H1 (cell line): ENCODE measurements around the gene WDFY4. TPM values are rescaled to one million over a fixed set of nuclear protein-coding genes. Genes with fewer than 3 reads are reported as not detected.

Source experiments
- CTCF ChIA-PET: fragments of 300-600 bp; sonication (Branson Sonifier 250); formaldehyde crosslinking; loops from one replicate; lab custom pipeline; 2021; ENCODE audit not compliant: partially characterized antibody; lab: Charles Lee
- POLR2A ChIA-PET: fragments of 300-600 bp; sonication (Branson Sonifier 250); formaldehyde crosslinking; loops from one replicate; lab custom pipeline; 2021; ENCODE audit warnings: inconsistent platforms; ENCODE audit not compliant: partially characterized antibody; lab: Charles Lee
- DNase-seq, 2 experiments: peaks; one replicate each; pipeline versions ENCODE4 v3.0.0 to v3.0.0-alpha.2; 2010 to 2022; ENCODE audit warnings: low spot score in 2 of 2, low read depth in 1 of 2, mixed read lengths in 1 of 2
- FAIRE-seq: peaks from 2 replicates; lab custom pipeline; 2011; peaks lifted over from hg19 to GRCh38; lab: Jason Lieb, UNC
- H2AFZ ChIP-seq: 2 replicates; pipeline ENCODE4 v1.8.1; 2012; ENCODE audit warnings: low read length, inconsistent platforms
- H2AK5ac ChIP-seq: 2 replicates; pipeline ENCODE4 v1.6.1; 2013; ENCODE audit warnings: low read depth, low read length
- H2BK120ac ChIP-seq: replicated peaks from 2 replicates; pipeline ENCODE3; 2013; ENCODE audit warnings: low read depth, low read length, inconsistent platforms
- H2BK12ac ChIP-seq: 2 replicates; pipeline ENCODE4 v1.6.1; 2013; ENCODE audit warnings: low read depth, low read length
- H2BK15ac ChIP-seq: 2 replicates; pipeline ENCODE4 v1.6.1; 2013; ENCODE audit warnings: low read length
- H2BK20ac ChIP-seq: 2 replicates; pipeline ENCODE4 v1.6.1; 2013; ENCODE audit warnings: low read length
- H2BK5ac ChIP-seq: 2 replicates; pipeline ENCODE4 v1.6.1; 2013; ENCODE audit warnings: low read depth, low read length
- H3K14ac ChIP-seq: 2 replicates; pipeline ENCODE4 v1.6.1; 2013; ENCODE audit warnings: inconsistent platforms; ENCODE audit not compliant: insufficient read length
- H3K18ac ChIP-seq: 2 replicates; pipeline ENCODE4 v1.6.1; 2013; ENCODE audit warnings: low read length; ENCODE audit errors: extremely low read depth
- H3K23ac ChIP-seq: 2 replicates; pipeline ENCODE4 v1.6.1; 2013; ENCODE audit warnings: inconsistent platforms; ENCODE audit not compliant: insufficient read length
- H3K23me2 ChIP-seq: 2 replicates; pipeline ENCODE4 v1.6.1; 2013; ENCODE audit warnings: low read depth, low read length
- H3K27ac ChIP-seq: 2 replicates; pipeline ENCODE4 v1.6.1; 2011; ENCODE audit warnings: low read depth, low read length, inconsistent platforms
- H3K27me3 ChIP-seq, 4 experiments: replicated peaks in 1 of 4; 1 replicate in 1 of 4; 2 replicates in 3 of 4; pipeline versions ENCODE4 v1.6.1 to v1.8.1; 2011 to 2013; ENCODE audit warnings: low read length in 3 of 4, mild to moderate bottlenecking in 3 of 4, inconsistent platforms in 2 of 4, mixed read lengths in 2 of 4, moderate library complexity in 1 of 4; ENCODE audit not compliant: control insufficient read depth in 3 of 4, insufficient read depth in 3 of 4; ENCODE audit errors: extremely low read depth in 1 of 4
- H3K36me3 ChIP-seq, 4 experiments: 2 replicates each; pipeline versions ENCODE4 v1.6.1 to v1.8.1; 2011 to 2013; ENCODE audit warnings: mild to moderate bottlenecking in 4 of 4, low read length in 3 of 4, moderate library complexity in 2 of 4, control low read depth in 1 of 4, inconsistent platforms in 1 of 4; ENCODE audit not compliant: insufficient read depth in 4 of 4, control insufficient read depth in 2 of 4
- H3K4ac ChIP-seq: replicated peaks from 2 replicates; pipeline ENCODE3; 2013; ENCODE audit warnings: low read length, low read depth, mixed read lengths, inconsistent platforms; ENCODE audit not compliant: insufficient read length
- H3K4me1 ChIP-seq, 4 experiments: replicated peaks in 1 of 4; 1 replicate in 1 of 4; 2 replicates in 3 of 4; pipeline versions ENCODE4 v1.6.1 to v1.8.1; 2011 to 2013; ENCODE audit warnings: low read length in 3 of 4, inconsistent platforms in 2 of 4, mixed read lengths in 1 of 4; ENCODE audit not compliant: insufficient read depth in 4 of 4, control insufficient read depth in 3 of 4
- H3K4me2 ChIP-seq, 2 experiments: 2 replicates each; pipeline versions ENCODE4 v1.6.1 to v1.8.1; 2011 to 2013; ENCODE audit warnings: low read depth in 2 of 2, low read length in 2 of 2, control low read depth in 1 of 2, inconsistent platforms in 1 of 2, mild to moderate bottlenecking in 1 of 2; ENCODE audit not compliant: insufficient read depth in 1 of 2
- H3K4me3 ChIP-seq, 4 experiments: fragments of 200-600, 300-600 bp in 1 of 4; sonication (generic), shearing (Covaris generic), sonication (Bioruptor Twin) in 1 of 4; 2 replicates each; pipeline versions ENCODE4 v1.5.1 to v1.8.1; 2011 to 2016; ENCODE audit warnings: low read length in 4 of 4, low read depth in 3 of 4, control low read depth in 2 of 4, inconsistent platforms in 2 of 4, mild to moderate bottlenecking in 2 of 4, mixed read lengths in 1 of 4, moderate library complexity in 1 of 4; ENCODE audit not compliant: insufficient read depth in 2 of 4; ENCODE audit errors: extremely low read depth in 1 of 4
- H3K56ac ChIP-seq: replicated peaks from 2 replicates; pipeline ENCODE3; 2013; ENCODE audit warnings: low read depth, mild to moderate bottlenecking, mixed read lengths, low read length, inconsistent platforms; ENCODE audit not compliant: insufficient read length
- H3K79me1 ChIP-seq: 2 replicates; pipeline ENCODE4 v1.6.1; 2013; ENCODE audit warnings: low read depth, low read length, control low read depth
- H3K79me2 ChIP-seq, 2 experiments: 2 replicates each; pipeline versions ENCODE4 v1.6.1 to v1.8.1; 2012 to 2013; ENCODE audit warnings: low read length in 2 of 2, mild to moderate bottlenecking in 2 of 2, inconsistent platforms in 1 of 2; ENCODE audit not compliant: insufficient read depth in 2 of 2, control insufficient read depth in 1 of 2
- H3K9ac ChIP-seq, 4 experiments: replicated peaks in 1 of 4; 1 replicate in 1 of 4; 2 replicates in 3 of 4; pipeline versions ENCODE4 v1.6.1 to v1.8.1; 2011 to 2013; ENCODE audit warnings: low read depth in 3 of 4, low read length in 3 of 4, control low read depth in 2 of 4, mild to moderate bottlenecking in 2 of 4, moderate library complexity in 2 of 4, inconsistent platforms in 1 of 4; ENCODE audit errors: extremely low read depth in 1 of 4
- H3K9me3 ChIP-seq, 2 experiments: 2 replicates each; pipeline versions ENCODE4 v1.6.1 to v1.8.1; 2012 to 2013; ENCODE audit warnings: mild to moderate bottlenecking in 2 of 2, moderate library complexity in 2 of 2, control low read depth in 1 of 2, inconsistent platforms in 1 of 2, low read depth in 1 of 2, low read length in 1 of 2, mixed read lengths in 1 of 2; ENCODE audit not compliant: insufficient read depth in 2 of 2
- H4K20me1 ChIP-seq, 2 experiments: replicated peaks in 1 of 2; 2 replicates each; pipeline versions ENCODE3 to v1.8.1; 2011 to 2013; ENCODE audit warnings: inconsistent platforms in 2 of 2, low read length in 2 of 2, mild to moderate bottlenecking in 1 of 2; ENCODE audit not compliant: insufficient read depth in 2 of 2, control insufficient read depth in 1 of 2
- H4K5ac ChIP-seq: 2 replicates; pipeline ENCODE4 v1.6.1; 2013; ENCODE audit warnings: low read length, low read depth, mixed read lengths, inconsistent platforms; ENCODE audit not compliant: insufficient read length
- H4K8ac ChIP-seq: 2 replicates; pipeline ENCODE4 v1.8.0; 2013; ENCODE audit warnings: mild to moderate bottlenecking, moderate library complexity, low read length, inconsistent platforms; ENCODE audit not compliant: insufficient read depth; ENCODE audit errors: extremely low read depth
- H4K91ac ChIP-seq: replicated peaks from 2 replicates; pipeline ENCODE3; 2013; ENCODE audit warnings: low read length, mixed read lengths, inconsistent platforms; ENCODE audit not compliant: insufficient read length
- CREB1 ChIP-seq: IDR thresholded peaks from 2 replicates; pipeline ENCODE4 v1.6.1; 2012; ENCODE audit warnings: inconsistent platforms
- E2F6 ChIP-seq: IDR thresholded peaks from 2 replicates; pipeline ENCODE4 v1.6.1; 2012; ENCODE audit warnings: inconsistent platforms
- EGR1 ChIP-seq: IDR thresholded peaks from 2 replicates; pipeline ENCODE4 v1.6.1; 2011; ENCODE audit warnings: low read depth, low read length, borderline replicate concordance
- JUND ChIP-seq: IDR thresholded peaks from 2 replicates; pipeline ENCODE4 v1.6.1; 2011; ENCODE audit warnings: mild to moderate bottlenecking, improper control_type of control experiment, low read length
- KDM4A ChIP-seq: IDR thresholded peaks from one replicate; pipeline ENCODE4 v1.7.1; 2012; ENCODE audit warnings: low read depth, mild to moderate bottlenecking, moderate library complexity, low read length, inconsistent platforms; ENCODE audit not compliant: severe bottlenecking
- RBBP5 ChIP-seq: IDR thresholded peaks from 2 replicates; pipeline ENCODE4 v1.7.1; 2012; ENCODE audit warnings: low read depth, mild to moderate bottlenecking, inconsistent platforms, low read length, moderate library complexity, borderline replicate concordance
- SIX5 ChIP-seq: IDR thresholded peaks from 2 replicates; pipeline ENCODE4 v1.6.1; 2011; ENCODE audit warnings: mild to moderate bottlenecking, low read depth, low read length
- SP4 ChIP-seq: IDR thresholded peaks from 2 replicates; pipeline ENCODE4 v1.6.1; 2012; ENCODE audit warnings: low read length, inconsistent platforms
- TAF1 ChIP-seq: IDR thresholded peaks from 2 replicates; pipeline ENCODE4 v1.6.1; 2011; ENCODE audit warnings: mild to moderate bottlenecking, low read depth, low read length
- USF2 ChIP-seq: IDR thresholded peaks from 2 replicates; pipeline ENCODE4 v1.6.1; 2011; ENCODE audit warnings: low read length, improper control_type of control experiment
- YY1 ChIP-seq: IDR thresholded peaks from 2 replicates; pipeline ENCODE4 v1.6.1; 2011; ENCODE audit warnings: low read depth, mild to moderate bottlenecking, low read length
- WGBS, 2 experiments: shearing (Covaris generic) in 1 of 2; methylation state at CpG; one replicate each; pipeline versions ENCODE4 v1.1.6 to v1.1.7; 2013 to 2015; ENCODE audit warnings: low lambda C conversion rate in 2 of 2, mixed read lengths in 2 of 2, inconsistent platforms in 1 of 2, low coverage in 1 of 2, missing lambda C conversion rate in 1 of 2; ENCODE audit not compliant: insufficient replicate concordance in 2 of 2, insufficient coverage in 1 of 2, insufficient read length in 1 of 2; ENCODE audit errors: extremely low coverage in 1 of 2, missing lambda C conversion rate in 1 of 2; 5-methylcytosine and 5-hydroxymethylcytosine counted together
- polyA plus RNA-seq, 7 experiments: library from polyadenylated mRNA; depleted of rRNA in 3 of 7; stranded (reverse) in 5 of 7; unstranded in 2 of 7; fragments of >200 nt in 5 of 7; fragments of 200-250 nt in 2 of 7; gene quantifications; 1 replicate in 5 of 7; 2 replicates in 1 of 7; 4 replicates in 1 of 7; pipeline versions ENCODE4 v1.2.1 to v1.2.3, GENCODE V29; 2011 to 2013; ENCODE audit warnings: missing spikeins in 2 of 7, mixed read lengths in 2 of 7
- total RNA-seq: library from RNA; stranded (reverse); fragmentation: NEBNext Ultra II Directional; extraction: Animal tissue kit (Norgen Biotek cat#: 25700); gene quantifications from 2 replicates; pipeline ENCODE4 v1.2.1, GENCODE V29; 2021
- TF ChIP-seq, protein P1 (sequence below): IDR thresholded peaks from 2 replicates; pipeline ENCODE4 v1.6.1; 2012; ENCODE audit warnings: low read length, inconsistent platforms

WDFY4 gene
- total and polyA plus RNA-seq, 2 of the 8 experiments (the other 6 are each of a cell fraction or from before 2014, with no cell fraction given), result not detected

DNA sequence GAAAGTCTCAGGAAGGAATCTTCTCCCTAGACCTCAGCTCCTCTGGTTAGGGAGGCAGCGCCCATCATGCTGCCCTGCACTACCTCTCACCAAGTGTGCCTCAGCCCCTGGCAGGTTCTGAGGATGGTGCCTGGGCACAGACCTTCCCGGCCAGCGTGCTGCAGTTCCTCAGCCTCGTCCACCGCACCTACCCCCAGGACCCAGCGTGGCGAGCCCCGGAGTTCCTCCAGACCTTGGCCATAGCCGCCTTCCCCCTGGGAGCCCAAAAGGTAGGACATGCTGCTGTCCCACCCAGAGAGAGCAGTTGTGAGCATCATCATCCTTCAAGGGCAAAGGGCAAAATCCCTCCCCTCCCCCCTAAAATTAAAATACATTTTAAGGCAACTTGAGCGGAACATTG lies 132.5 kb downstream of the WDFY4 start:
- H4K20me1 ChIP-seq, result no peaks in the 10 kb centered on the region
- H3K36me3 ChIP-seq, result no peaks in the 10 kb centered on the region; a peak in 1 of 8 replicates
- H2BK15ac ChIP-seq, result no peak overlapping the region
- H2AFZ ChIP-seq, result no peak overlapping the region
- H4K91ac ChIP-seq, result no peak overlapping the region
- H3K27me3 ChIP-seq, result peaks cover 0 to 6% (median 1%) of the 10 kb centered on the region in 4 experiments; a peak in 1 of 7 replicates
- H3K23ac ChIP-seq, result no peak overlapping the region
- H3K79me2 ChIP-seq, result no peaks in the 10 kb centered on the region
- no peaks in the 10 kb centered on the region for H3K23me2 ChIP-seq
- no peak overlapping the region for H2BK12ac ChIP-seq
- H3K56ac ChIP-seq, result no peak overlapping the region
- H2BK20ac ChIP-seq, result no peak overlapping the region
- H3K18ac ChIP-seq, result no peak overlapping the region
- no peaks in the 10 kb centered on the region for H3K9me3 ChIP-seq
- H4K8ac ChIP-seq, result no peak overlapping the region; the same call in 1 of the 2 replicates
- no peaks in the 10 kb centered on the region for H3K4me1 ChIP-seq
- no peak overlapping the region for H2BK5ac ChIP-seq
- ChIA-PET POLR2A (no interaction called here), CTCF (interaction anchor here (0.6 kb wide), 1 partner anchor 67 kb away, joined by 3 read pairs; no protein-coding TSS in a partner anchor)
- H2AK5ac ChIP-seq, result no peak overlapping the region
- H2BK120ac ChIP-seq, result no peak overlapping the region
- no peak overlapping the region for H3K9ac ChIP-seq
- H4K5ac ChIP-seq, result no peak overlapping the region
- H3K4me2 ChIP-seq, result no peak overlapping the region
- no peak for FAIRE-seq
- WGBS, 2 experiments, result 94% methylated on average over 10 of the region's 10 CpGs; no CpG with 5 or more reads in 1 of the 2 experiments
- no peak overlapping the region for H3K14ac ChIP-seq
- no peak overlapping the region for H3K27ac ChIP-seq
- H3K4me3 ChIP-seq, result no peak overlapping the region
- no peak for DNase-seq
- no peak overlapping the region for H3K4ac ChIP-seq
- H3K79me1 ChIP-seq, result no peaks in the 10 kb centered on the region
- TF ChIP-seq USF2 (no peak), SP4 (no peak), CREB1 (no peak), YY1 (no peak), TAF1 (no peak), RBBP5 (no peak), EGR1 (no peak), JUND (no peak), SIX5 (no peak), KDM4A (no peak), E2F6 (no peak)
- TF ChIP-seq, protein P1, sequence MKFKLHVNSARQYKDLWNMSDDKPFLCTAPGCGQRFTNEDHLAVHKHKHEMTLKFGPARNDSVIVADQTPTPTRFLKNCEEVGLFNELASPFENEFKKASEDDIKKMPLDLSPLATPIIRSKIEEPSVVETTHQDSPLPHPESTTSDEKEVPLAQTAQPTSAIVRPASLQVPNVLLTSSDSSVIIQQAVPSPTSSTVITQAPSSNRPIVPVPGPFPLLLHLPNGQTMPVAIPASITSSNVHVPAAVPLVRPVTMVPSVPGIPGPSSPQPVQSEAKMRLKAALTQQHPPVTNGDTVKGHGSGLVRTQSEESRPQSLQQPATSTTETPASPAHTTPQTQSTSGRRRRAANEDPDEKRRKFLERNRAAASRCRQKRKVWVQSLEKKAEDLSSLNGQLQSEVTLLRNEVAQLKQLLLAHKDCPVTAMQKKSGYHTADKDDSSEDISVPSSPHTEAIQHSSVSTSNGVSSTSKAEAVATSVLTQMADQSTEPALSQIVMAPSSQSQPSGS, result no peak
